Measurements from ENCODE around the gene AREG.

AREG gene

GRCh38 chr4:74433541-74434172 lies 11.3 kb upstream of the AREG start:
- no peak for DNase-seq

GRCh38 chr4:74435296-74435695 lies 9.6 kb upstream of the AREG start:
- DNase-seq: no peak

- DNase-seq: no peak
Observed at GRCh38 chr4:74437866-74438265, 7.1 kb upstream of the AREG start.

- DNase-seq: no peak
Observed at GRCh38 chr4:74438661-74439060, 6.3 kb upstream of the AREG start.

- no peak for DNase-seq
Observed at GRCh38 chr4:74439952-74440351, 5.0 kb upstream of the AREG start.

- DNase-seq: no peak
Observed at GRCh38 chr4:74440356-74440755, 4.6 kb upstream of the AREG start.

GRCh38 chr4:74441744-74442143 lies 3.2 kb upstream of the AREG start:
- no peak for DNase-seq

GRCh38 chr4:74446193-74446868 lies 1.4 kb downstream of the AREG start:
- DNase-seq: no peak

- DNase-seq: no peak
Observed at GRCh38 chr4:74446896-74447295, 2.0 kb downstream of the AREG start.

- no peak for DNase-seq
Observed at GRCh38 chr4:74447636-74448233, 2.8 kb downstream of the AREG start.

- DNase-seq: no peak
Observed at GRCh38 chr4:74449571-74450297, 4.8 kb downstream of the AREG start.

GRCh38 chr4:74450298-74450683 lies 5.4 kb downstream of the AREG start:
- DNase-seq: no peak

- DNase-seq: no peak
Observed at GRCh38 chr4:74451214-74451661, 6.3 kb downstream of the AREG start.

GRCh38 chr4:74453037-74453635 lies 8.2 kb downstream of the AREG start:
- no peak for DNase-seq

GRCh38 chr4:74453829-74454742 lies 9.2 kb downstream of the AREG start:
- no peak for DNase-seq

GRCh38 chr4:74455361-74456055 lies 10.6 kb downstream of the AREG start:
- no peak for DNase-seq

- no peak for DNase-seq
Observed at GRCh38 chr4:74456056-74456744, 11.3 kb downstream of the AREG start.

- no peak for DNase-seq
Observed at GRCh38 chr4:74456849-74457395, 12.0 kb downstream of the AREG start.

- no peak for DNase-seq
Observed at GRCh38 chr4:74460833-74461232, 15.9 kb downstream of the AREG start.

GRCh38 chr4:74463123-74463522 lies 18.2 kb downstream of the AREG start:
- no peak for DNase-seq

- no peak for DNase-seq
Observed at GRCh38 chr4:74464291-74464690, 19.4 kb downstream of the AREG start.

Measured in stimulated activated CD4-positive, alpha-beta T cell treated with anti-CD3 and anti-CD28 coated beads, Interleukin-15, amount 100 ng/mL, for 24 hours (primary cell).